CD4-positive, alpha-beta T cell treated with Interleukin-15 for 4 hours (primary cell): ENCODE measurements around the gene GOLGA8R.
"Not testable (repeated sequence)": the region's sequence is repeated elsewhere in the genome, so short reads cannot be mapped to it uniquely, and the experiment has no call there.

ENCODE experiments used
- DNase-seq: peaks from one replicate; pipeline ENCODE4 v3.0.0-alpha.2; 2020; ENCODE audit warnings: low spot score

Gene GOLGA8R

GRCh38 chr15:30414160-30414559 lies at the start of gene GOLGA8R:
TSS of gene GOLGA8R (minus strand) at chr15:30414260. CDS start at chr15:30414162, 98 bp downstream.
- not testable (repeated sequence) for DNase-seq

GRCh38 chr15:30463849-30464248 lies 49.8 kb upstream of the GOLGA8R start:
- not testable (repeated sequence) for DNase-seq

DNA sequence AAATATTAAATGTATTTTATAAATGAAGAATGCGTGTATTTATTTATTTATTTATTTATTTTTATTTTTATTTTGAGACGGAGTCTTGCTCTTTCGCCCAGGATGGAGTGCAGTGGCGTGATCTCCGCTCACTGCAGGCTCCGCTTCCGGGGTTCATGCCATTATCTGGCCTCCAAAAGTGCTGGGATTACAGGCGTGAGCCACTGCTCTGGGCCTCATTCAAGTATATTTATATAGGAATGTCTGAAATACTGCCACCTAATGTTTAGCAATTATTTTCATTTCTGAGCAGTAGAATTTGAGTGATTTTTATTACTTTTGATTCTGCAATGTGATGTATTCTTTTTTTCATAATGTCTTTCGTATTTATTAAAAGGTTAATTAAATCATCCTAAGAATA lies 48.1 kb upstream of the GOLGA8R start:
- DNase-seq, result not testable (repeated sequence)

GRCh38 chr15:30452702-30453101 lies 38.6 kb upstream of the GOLGA8R start:
- DNase-seq, result not testable (repeated sequence)

DNA sequence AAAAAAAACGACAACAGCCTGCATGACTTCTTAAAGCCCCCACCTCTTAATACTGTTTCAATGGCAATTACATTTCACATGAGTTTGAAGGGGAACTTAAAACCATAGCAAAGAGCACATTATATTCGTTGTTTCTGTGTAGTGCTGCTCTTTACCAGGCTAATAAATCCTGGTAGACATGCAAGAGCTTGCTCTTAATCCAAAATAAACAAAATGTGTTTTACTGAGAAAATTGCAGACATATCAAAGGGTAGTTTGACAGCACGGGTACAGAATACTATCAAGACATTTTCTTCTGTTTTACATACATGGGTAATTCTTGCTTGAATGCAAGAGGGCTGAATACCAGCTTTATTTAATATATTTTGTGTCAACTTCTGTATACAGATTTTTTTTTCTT lies 24.3 kb upstream of the GOLGA8R start:
- not testable (repeated sequence) for DNase-seq

DNA sequence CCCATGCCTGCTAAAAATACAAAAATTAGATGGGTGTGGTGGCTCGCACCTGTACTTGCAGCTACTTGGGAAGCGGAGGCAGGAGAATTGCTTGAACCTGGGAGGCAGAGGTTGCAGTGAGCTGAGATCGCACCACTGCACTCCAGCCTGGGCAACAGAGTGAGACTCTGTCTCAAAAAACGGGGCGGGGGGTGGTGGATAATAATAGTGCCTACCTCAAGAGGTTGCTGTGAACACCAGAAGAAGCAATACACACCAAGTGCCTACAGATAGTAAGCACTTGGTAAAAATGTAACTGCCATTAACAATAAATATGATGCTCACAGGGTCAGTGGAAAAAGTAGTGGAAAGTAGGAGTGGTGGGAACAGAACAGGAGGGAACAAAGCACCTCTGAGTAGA lies 21.8 kb upstream of the GOLGA8R start:
- DNase-seq, result not testable (repeated sequence)

- DNase-seq, result not testable (repeated sequence)
Observed at GRCh38 chr15:30420723-30421122, 6.7 kb upstream of the GOLGA8R start.

DNA sequence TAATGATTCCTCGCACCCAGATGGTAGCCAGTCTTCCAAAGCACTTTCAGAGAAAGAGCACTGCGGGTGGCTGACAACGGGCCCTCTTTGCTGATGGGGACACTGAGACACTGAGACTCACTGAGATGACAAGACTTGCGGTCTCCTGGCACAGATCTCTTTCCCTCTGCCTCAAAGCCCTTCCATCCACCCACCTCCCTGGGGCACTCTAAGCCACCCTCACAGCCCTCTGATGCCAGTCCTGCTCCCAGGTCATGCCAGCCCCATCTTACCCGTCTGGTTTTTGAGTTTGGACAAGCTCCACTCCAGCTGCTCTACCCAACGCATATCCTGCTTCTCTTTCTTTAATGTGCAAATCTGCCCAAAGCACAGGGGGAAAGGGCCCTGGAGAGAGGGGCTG lies 6.4 kb downstream of the GOLGA8R start:
- DNase-seq, result not testable (repeated sequence)

- DNase-seq, result peak; percentile 57
Observed at GRCh38 chr15:30398988-30399387, 15.1 kb downstream of the GOLGA8R start.

DNA sequence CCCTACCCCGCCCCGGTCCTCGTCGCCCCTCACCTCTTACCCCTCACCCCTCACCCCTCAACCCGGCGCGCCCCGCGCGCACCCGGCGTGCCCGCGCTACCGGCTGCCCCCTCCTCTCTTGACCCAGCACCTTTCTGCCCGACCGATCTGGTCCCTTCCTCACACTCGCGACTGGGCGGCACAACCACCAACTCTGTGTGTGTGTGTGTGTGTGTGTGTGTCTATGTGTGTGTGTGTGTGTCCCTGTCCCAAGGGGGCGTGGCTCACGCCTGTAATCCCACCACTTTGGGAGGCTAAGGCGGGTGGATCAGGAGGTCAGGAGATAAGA lies 20.4 kb downstream of the GOLGA8R start:
- not testable (repeated sequence) for DNase-seq

DNA sequence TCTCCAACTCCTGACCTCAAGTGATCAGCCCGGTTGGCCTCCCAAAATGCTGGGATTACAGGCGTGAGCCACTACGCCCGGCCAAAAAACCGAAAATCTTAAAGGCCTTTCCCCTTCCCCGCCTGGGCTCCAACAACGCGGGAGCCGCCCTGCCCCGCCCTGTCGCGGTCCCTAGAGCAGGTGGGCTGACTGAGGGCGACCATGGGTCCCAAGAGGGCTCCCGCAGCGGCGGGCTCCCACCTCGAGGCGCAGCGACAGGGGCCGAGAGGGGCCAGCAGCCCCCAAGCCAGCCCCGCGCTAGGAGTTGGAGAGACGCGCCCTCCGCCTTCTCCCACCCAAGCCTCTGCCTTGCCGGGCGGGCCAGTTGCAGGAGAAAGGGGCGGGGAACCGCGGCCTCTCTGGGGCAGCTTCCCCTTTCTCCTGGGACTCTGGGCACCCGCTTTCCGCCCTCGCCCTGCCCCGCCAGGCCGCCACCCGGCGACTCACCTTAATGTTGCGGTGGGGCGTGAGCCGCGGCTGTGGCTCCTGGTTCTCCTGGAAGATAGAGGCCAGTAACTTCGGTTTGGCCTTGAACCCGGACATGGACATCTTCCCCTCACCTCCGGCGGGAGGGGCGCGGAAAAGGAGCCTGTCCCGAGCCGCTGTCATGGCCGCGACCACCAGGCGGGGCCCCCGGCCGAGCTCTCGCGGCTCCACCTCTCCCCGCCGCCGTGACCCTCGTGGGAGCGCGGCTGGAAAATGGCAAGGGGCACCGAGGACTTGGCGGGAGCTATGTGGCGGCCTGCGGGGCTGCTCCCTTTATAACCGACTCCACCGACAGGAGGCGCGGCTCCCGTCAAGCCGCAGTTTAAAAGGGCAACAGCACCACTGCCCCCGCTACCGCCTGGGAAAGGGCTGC lies 21.0 kb downstream of the GOLGA8R start, which contains the start of gene CHRFAM7A:
Gene CHRFAM7A, minus strand, starts transcription at position 775 of the 898 bp plus-strand sequence. CDS start 10,189 bp downstream, outside the sequence.
- DNase-seq, result not testable (repeated sequence)

DNA sequence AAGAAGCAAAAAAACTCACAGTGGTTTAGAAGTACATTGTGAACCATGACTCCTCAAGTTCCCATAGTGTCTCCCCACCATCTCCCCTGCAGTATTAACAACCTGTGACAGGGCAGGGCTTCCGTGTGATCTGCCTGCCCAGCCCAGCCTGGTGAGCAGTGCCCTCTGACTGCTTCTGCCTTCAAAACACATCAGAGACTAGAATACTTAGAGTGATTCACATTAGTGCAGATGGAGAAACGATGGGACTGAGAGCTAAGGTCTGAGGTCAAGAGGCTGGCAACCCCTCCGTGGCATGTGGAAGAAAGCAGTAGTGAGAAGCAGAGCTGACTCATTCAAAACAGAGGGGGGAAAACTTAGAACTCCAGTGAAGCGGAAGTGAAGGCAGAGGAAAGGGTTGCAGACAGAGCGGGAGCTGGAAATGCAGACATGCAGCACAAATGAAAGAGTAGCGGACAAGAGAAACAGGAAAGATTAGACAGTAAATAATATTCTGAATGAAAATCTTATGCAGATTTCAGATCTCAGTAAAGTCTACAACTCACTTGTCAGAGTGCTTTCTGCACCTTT lies 27.7 kb downstream of the GOLGA8R start:
- not testable (repeated sequence) for DNase-seq

DNA sequence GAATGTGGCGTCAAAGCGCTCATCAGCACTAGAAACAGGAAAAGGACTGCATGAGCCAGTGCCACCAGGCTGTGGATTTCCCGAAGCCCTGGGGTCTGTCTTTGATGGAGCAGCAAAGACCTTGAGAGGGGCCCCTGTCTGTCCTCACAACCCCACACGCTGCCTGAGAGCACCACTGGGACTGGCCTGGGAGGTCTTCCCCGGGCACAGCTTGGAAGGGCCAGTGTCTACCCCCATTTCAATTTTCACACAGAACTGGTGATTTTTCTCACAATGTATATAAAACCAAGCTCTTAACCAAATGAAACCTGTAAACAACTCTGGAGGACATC lies 37.0 kb downstream of the GOLGA8R start:
- DNase-seq, result not testable (repeated sequence)

GRCh38 chr15:30376375-30377081 lies 37.5 kb downstream of the GOLGA8R start:
- not testable (repeated sequence) for DNase-seq

DNA sequence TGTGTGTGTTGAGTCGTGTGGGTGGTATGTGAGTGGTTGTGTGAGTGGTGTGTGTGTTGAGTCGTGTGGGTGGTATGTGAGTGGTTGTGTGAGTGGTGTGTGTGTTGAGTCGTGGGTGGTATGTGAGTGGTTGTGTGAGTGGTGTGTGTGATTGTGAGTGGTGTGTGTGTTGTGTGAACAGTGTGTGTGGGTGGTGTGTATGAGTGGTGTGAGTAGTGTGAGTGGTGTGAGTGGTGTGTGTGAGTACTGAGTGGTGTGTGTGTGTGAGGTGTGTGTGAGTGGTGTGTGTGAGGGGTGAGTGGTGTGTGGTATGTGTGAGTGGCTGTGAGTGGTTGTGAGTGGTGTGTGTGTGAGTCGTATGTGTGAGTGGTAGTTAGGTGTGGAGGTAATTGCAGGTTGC lies 38.2 kb downstream of the GOLGA8R start:
- not testable (repeated sequence) for DNase-seq

DNA sequence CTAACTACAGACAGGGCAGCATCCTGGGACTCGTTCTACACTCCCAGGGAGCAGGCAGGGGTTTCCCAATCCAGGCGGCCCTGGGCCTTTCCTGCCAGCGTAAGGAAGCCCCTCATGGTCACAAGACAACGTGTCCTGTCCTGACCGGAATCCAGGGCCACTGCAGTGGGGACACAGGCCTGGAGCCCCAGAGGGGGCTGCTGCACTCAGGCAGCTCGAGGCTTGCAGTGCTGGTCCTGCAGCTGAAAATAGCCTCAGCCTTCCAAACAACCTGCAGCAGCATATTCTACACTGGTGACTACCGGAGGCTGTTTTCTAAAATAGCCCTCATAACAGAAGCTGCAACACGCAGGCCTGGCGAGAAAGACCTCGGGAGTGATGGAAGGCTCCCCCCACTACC lies 39.2 kb downstream of the GOLGA8R start:
- DNase-seq, result not testable (repeated sequence)

DNA sequence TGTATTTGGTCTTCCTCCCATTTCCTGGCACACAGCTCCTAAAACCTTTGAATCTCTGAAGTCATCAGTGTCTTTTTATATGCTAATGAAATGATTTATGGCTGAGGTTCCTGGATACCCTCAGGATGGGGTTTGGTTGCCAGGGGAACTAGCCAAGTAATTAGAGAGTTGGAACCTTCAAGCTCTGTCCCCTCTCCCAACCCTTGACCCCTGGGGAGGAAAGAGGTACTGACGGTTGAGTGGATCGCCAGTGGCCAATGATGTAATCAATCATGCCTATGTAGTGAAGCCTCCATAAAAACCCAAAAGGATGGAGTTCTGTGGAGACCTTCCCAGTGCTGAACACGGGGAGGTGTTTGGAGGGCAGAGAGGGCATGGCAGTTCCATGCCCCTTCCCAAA lies 45.8 kb downstream of the GOLGA8R start:
- DNase-seq, result not testable (repeated sequence)

DNA sequence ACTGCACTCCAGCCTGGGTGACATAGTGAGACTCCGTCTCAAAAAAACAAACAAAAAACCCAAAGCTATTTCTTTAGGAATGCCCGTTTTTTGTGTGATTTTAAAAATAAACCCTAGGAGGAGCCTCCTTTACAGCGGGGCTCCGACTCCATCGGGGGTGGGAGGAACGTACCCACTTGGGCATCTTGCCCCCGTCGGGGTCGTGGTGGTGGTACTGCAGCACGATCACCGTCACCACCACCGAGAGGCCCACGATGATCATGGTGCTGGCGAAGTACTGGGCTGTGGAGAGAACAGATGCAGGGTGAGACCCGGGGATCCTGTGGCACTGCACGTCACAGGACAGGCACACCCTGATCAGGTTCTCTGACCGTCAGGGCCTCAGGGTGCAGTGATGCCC lies 46.8 kb downstream of the GOLGA8R start:
- not testable (repeated sequence) for DNase-seq

- DNase-seq, result not testable (repeated sequence)
Observed at GRCh38 chr15:30361404-30361803, 52.7 kb downstream of the GOLGA8R start.

GRCh38 chr15:30360990-30361389 lies 53.1 kb downstream of the GOLGA8R start:
- not testable (repeated sequence) for DNase-seq

- DNase-seq, result not testable (repeated sequence)
Observed at GRCh38 chr15:30355043-30355442, 59.0 kb downstream of the GOLGA8R start.
